Muscle of back (tissue), 11 donors: ENCODE measurements around the gene IFT25. TPM values are rescaled to one million over a fixed set of nuclear protein-coding genes. Genes with fewer than 3 reads are reported as not detected.

Experiments used
- DNase-seq, 3 donors: peaks; one replicate each; pipeline versions ENCODE4 v3.0.0 to v3.0.0-alpha.2; 2013
- polyA plus RNA-seq, 10 donors: library from polyadenylated mRNA; unstranded; fragments of 120-200 nt; gene quantifications; one replicate each; pipeline ENCODE4 v1.2.1, GENCODE V29; 2013; ENCODE audit not compliant: insufficient read length in 10 of 10

IFT25 gene
- polyA plus RNA-seq, 10 donors = 20.3 to 32.2 (median 25.4) TPM

- no peak for DNase-seq
Observed at GRCh38 chr1:53962395-53962794, 16.9 kb upstream of the IFT25 start.

- DNase-seq = peak in 1 of 3 donors; percentile 31
Observed at GRCh38 chr1:53959664-53960250, 14.3 kb upstream of the IFT25 start.

GRCh38 chr1:53957194-53957818 is 11.8 kb upstream of the IFT25 start:
- no peak for DNase-seq

GRCh38 chr1:53956308-53957168 is 11.0 kb upstream of the IFT25 start:
- DNase-seq = no peak

GRCh38 chr1:53954128-53954527 is 8.6 kb upstream of the IFT25 start:
- DNase-seq = no peak

- DNase-seq = no peak
Observed at GRCh38 chr1:53951697-53952096, 6.2 kb upstream of the IFT25 start.

- DNase-seq = peak in 1 of 3 donors; percentile 54
Observed at GRCh38 chr1:53949023-53949990, 3.8 kb upstream of the IFT25 start.

GRCh38 chr1:53948291-53948690 is 2.8 kb upstream of the IFT25 start:
- no peak for DNase-seq

- DNase-seq = peak in 2 of 3 donors; percentile 46 to 64
Observed at GRCh38 chr1:53947172-53947907, 1.8 kb upstream of the IFT25 start.

- DNase-seq = peak in 2 of 3 donors; percentile 93 to 97
Observed at GRCh38 chr1:53946252-53947171, 1.0 kb upstream of the IFT25 start, which contains the start of gene LRRC42. LRRC42 (plus strand) TSS chr1:53946350; CDS start chr1:53952000, 5,650 bp downstream.

- no peak for DNase-seq
Observed at GRCh38 chr1:53945183-53945432, 391 bp downstream of the IFT25 start.

GRCh38 chr1:53944469-53945182 is 873 bp downstream of the IFT25 start:
- DNase-seq = no peak

GRCh38 chr1:53943490-53944043 is 1.9 kb downstream of the IFT25 start:
- DNase-seq = no peak

- DNase-seq = no peak
Observed at GRCh38 chr1:53943090-53943489, 2.4 kb downstream of the IFT25 start.

GRCh38 chr1:53942127-53942957 is 3.2 kb downstream of the IFT25 start:
- no peak for DNase-seq

GRCh38 chr1:53938136-53938830 is 7.2 kb downstream of the IFT25 start:
- no peak for DNase-seq

GRCh38 chr1:53936430-53936829 is 9.1 kb downstream of the IFT25 start:
- DNase-seq = no peak
